IPS-18a (cell line): ENCODE data around the gene HS6ST1.
"Not testable (repeated sequence)": the region's sequence is repeated elsewhere in the genome, so short reads cannot be mapped to it uniquely, and the experiment has no call there.

Source experiments
- H3K27ac ChIP-seq: one replicate; pipeline ENCODE4 v1.5.1; 2013; ENCODE audit warnings: low read length
- H3K27me3 ChIP-seq: one replicate; pipeline ENCODE4 v1.6.1; 2013; ENCODE audit warnings: mild to moderate bottlenecking, low read length; ENCODE audit not compliant: control insufficient read depth, insufficient read depth
- H3K36me3 ChIP-seq: one replicate; pipeline ENCODE4 v1.6.1; 2013; ENCODE audit warnings: low read depth, low read length; ENCODE audit not compliant: control insufficient read depth
- H3K4me1 ChIP-seq: one replicate; pipeline ENCODE4 v1.6.1; 2013; ENCODE audit warnings: low read depth, low read length; ENCODE audit not compliant: control insufficient read depth
- H3K4me3 ChIP-seq: one replicate; pipeline ENCODE4 v1.5.1; 2013; ENCODE audit warnings: low read length
- H3K9ac ChIP-seq: one replicate; pipeline ENCODE4 v1.6.1; 2013; ENCODE audit warnings: mild to moderate bottlenecking, low read length, moderate library complexity
- H3K9me3 ChIP-seq: one replicate; pipeline ENCODE4 v1.6.1; 2013; ENCODE audit warnings: low read depth, low read length; ENCODE audit not compliant: control insufficient read depth

HS6ST1 gene

GRCh38 chr2:128271597-128271910, 47.1 kb downstream of the HS6ST1 start:
- Histone ChIP-seq H3K4me1 (no peaks in the 10 kb centered on the region), H3K27ac (no peak overlapping the region), H3K9me3 (no peaks in the 10 kb centered on the region), H3K4me3 (no peak overlapping the region), H3K36me3 (peaks cover 2% of the 10 kb centered on the region), H3K27me3 (no peaks in the 10 kb centered on the region), H3K9ac (no peak overlapping the region)

GRCh38 chr2:128270672-128271596, 47.7 kb downstream of the HS6ST1 start:
- Histone ChIP-seq H3K27me3 (no peaks in the 10 kb centered on the region), H3K9ac (no peak overlapping the region), H3K4me3 (no peak overlapping the region), H3K4me1 (no peaks in the 10 kb centered on the region), H3K9me3 (no peaks in the 10 kb centered on the region), H3K27ac (no peak overlapping the region), H3K36me3 (peaks cover 2% of the 10 kb centered on the region)

DNA sequence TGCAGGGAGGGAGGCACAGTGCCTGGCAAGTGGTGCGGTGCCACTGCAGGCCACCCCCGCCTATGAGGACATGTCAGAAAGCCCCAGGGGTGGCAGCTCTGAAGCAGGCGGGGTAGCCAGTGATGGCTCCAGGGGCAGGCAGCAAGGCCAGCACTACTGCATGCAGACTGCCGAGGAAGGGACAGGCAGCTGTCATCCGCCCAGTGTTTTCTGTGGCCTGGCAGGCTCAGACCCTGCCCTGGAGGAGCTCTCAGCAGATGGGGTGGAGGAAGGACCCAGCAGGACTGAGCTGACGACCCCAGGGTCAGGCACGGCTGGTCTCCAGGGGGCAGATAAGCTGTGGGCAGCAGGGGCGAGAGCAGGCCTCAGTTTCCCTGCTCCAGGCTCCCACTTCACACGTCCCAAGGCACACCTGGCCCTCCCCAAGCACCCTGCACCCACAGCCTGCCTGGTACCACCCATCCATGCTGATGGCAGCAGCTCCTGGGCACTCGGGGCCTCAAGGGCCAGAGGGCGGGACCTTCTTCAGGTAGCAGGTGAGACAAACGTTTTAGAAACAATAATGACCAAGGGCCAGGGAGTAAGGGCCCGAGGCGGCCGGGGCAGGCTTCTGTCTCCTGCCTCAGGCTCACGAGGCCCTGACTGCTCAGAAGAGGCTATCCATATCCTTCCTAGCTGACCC, 48.5 kb downstream of the HS6ST1 start:
- H3K4me1 ChIP-seq = no peaks in the 10 kb centered on the region
- H3K27me3 ChIP-seq = no peaks in the 10 kb centered on the region
- no peaks in the 10 kb centered on the region for H3K9me3 ChIP-seq
- H3K36me3 ChIP-seq = peaks cover 2% of the 10 kb centered on the region
- no peak overlapping the region for H3K4me3 ChIP-seq
- no peak overlapping the region for H3K9ac ChIP-seq
- no peak overlapping the region for H3K27ac ChIP-seq

DNA sequence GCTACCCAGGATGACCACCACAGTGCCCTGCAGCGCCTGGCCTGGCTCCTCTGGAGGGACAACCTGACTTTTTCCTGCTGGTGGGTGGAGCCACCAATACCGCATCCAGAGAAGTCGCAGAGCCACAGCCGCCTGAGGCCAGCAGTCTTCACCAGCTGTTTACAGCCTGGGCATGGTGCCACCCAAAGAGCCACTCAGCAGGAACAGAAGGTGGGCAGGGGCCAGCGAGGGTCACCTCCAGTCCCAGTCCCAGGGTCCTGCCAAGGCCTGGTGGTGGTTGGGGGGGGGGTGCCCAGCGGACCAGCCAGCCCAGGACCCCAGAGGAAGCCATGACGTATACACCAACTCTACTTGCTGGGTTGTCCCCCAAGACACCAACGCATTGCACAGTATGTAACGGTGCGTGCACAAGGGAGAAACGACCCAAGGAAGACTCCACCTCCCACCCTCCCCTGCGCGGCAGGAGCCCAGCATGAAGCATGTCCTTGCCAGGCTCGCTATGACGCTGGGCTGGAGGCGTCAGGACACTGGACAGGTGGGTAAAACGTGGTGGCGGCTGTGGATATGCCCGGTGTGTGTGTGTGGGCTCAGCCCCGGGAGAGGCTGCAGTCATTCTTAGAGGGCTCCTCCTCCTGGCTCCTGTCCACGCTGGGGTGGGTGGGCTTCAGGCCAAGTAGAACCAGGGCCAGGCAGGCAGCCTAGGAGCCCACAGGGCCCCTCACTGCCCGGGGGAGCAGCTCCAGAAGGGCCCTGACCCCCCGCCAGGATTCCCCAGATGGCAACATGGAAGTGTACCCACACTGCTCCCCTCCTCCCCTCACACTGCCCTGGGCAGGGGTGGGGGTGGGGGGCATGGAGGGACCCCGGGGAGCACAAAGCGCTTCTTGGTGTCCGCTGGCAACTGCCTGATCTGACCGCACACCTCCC, 49.3 kb downstream of the HS6ST1 start:
- Histone ChIP-seq H3K27me3 (no peaks in the 10 kb centered on the region), H3K4me3 (no peak overlapping the region), H3K9me3 (no peaks in the 10 kb centered on the region), H3K36me3 (peaks cover 2% of the 10 kb centered on the region), H3K4me1 (no peaks in the 10 kb centered on the region), H3K9ac (no peak overlapping the region), H3K27ac (no peak overlapping the region)

- not testable (repeated sequence) for H3K9ac ChIP-seq, H3K36me3 ChIP-seq, H3K9me3 ChIP-seq, H3K27ac ChIP-seq, H3K4me1 ChIP-seq, H3K4me3 ChIP-seq, H3K27me3 ChIP-seq
These were observed 50.1 kb downstream of the HS6ST1 start for GRCh38 chr2:128268611-128269010.

GRCh38 chr2:128268145-128268544, 50.5 kb downstream of the HS6ST1 start:
- not testable (repeated sequence) for H3K27ac ChIP-seq, H3K36me3 ChIP-seq, H3K9me3 ChIP-seq, H3K4me1 ChIP-seq, H3K4me3 ChIP-seq, H3K27me3 ChIP-seq, H3K9ac ChIP-seq

- H3K27ac ChIP-seq, H3K4me3 ChIP-seq, H3K9ac ChIP-seq, H3K27me3 ChIP-seq, H3K4me1 ChIP-seq, H3K9me3 ChIP-seq, H3K36me3 ChIP-seq: not testable (repeated sequence)
These were observed 51.0 kb downstream of the HS6ST1 start for GRCh38 chr2:128267649-128268048.

DNA sequence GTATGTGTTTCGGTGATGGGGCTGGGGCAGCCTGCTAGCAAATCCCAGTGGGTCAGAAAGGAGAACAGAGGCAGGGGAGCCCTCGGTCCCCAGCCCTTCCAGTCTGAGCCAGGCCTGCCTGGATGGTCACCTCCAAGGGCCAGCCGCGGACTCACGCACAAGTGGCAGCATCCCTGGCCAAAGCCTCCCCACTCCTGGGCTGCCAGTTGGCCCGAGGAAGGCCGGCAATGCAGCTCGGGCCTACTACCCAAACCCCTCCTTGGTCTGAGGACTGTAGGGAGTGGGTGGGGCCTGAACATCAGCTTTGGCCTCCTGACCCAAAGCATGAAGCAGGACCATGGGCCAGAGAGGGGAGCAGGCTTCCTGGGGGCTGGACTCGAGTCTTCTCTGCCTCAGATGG, 51.5 kb downstream of the HS6ST1 start:
- H3K4me1 ChIP-seq, H3K27me3 ChIP-seq, H3K36me3 ChIP-seq, H3K4me3 ChIP-seq, H3K27ac ChIP-seq, H3K9ac ChIP-seq, H3K9me3 ChIP-seq: not testable (repeated sequence)

- not testable (repeated sequence) for H3K4me1 ChIP-seq, H3K27me3 ChIP-seq, H3K9ac ChIP-seq, H3K4me3 ChIP-seq, H3K9me3 ChIP-seq, H3K27ac ChIP-seq, H3K36me3 ChIP-seq
These were observed 52.2 kb downstream of the HS6ST1 start for GRCh38 chr2:128266463-128266862.

GRCh38 chr2:128265608-128265993, 53.1 kb downstream of the HS6ST1 start:
- H3K9me3 ChIP-seq, H3K9ac ChIP-seq, H3K4me3 ChIP-seq, H3K27me3 ChIP-seq, H3K27ac ChIP-seq, H3K36me3 ChIP-seq: not testable (repeated sequence)
- peaks cover 12% of the 10 kb centered on the region for H3K4me1 ChIP-seq

GRCh38 chr2:128264881-128265607, 53.6 kb downstream of the HS6ST1 start:
- H3K4me3 ChIP-seq = no peak overlapping the region
- H3K27me3 ChIP-seq = no peaks in the 10 kb centered on the region
- no peak overlapping the region for H3K9ac ChIP-seq
- H3K27ac ChIP-seq = no peak overlapping the region
- no peaks in the 10 kb centered on the region for H3K9me3 ChIP-seq
- peaks cover 16% of the 10 kb centered on the region for H3K4me1 ChIP-seq
- peaks cover 2% of the 10 kb centered on the region for H3K36me3 ChIP-seq
